Activated CD8-positive, alpha-beta memory T cell treated with anti-CD3 and anti-CD28 coated beads for 48 hours (primary cell): ENCODE results near the gene CA12.

Experiments
- DNase-seq, 3 experiments: peaks; one replicate each; pipeline ENCODE4 v3.0.0-alpha.2; 2020; ENCODE audit warnings: low read depth in 2 of 3, low spot score in 2 of 3

Gene CA12

DNA sequence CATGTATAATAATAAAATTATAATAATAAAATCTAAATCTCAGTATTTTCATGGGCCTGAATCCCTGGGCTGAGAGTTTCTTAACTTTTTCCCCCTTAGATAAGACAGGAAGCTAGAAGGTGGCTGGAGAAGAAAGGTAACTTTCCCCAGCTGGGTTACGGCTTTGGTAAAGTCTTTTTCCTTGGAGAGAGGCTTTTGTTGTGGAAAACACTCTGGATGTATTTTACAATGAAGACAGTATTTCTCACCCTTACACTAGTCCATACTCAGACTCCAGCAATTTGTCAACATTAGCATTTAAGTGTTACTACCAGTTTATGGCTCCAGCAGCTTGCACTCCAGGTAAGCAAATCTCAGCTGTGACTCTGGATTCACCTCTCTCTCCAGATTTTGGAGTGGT lies 69.4 kb downstream of the CA12 start:
- DNase-seq = no peak

DNA sequence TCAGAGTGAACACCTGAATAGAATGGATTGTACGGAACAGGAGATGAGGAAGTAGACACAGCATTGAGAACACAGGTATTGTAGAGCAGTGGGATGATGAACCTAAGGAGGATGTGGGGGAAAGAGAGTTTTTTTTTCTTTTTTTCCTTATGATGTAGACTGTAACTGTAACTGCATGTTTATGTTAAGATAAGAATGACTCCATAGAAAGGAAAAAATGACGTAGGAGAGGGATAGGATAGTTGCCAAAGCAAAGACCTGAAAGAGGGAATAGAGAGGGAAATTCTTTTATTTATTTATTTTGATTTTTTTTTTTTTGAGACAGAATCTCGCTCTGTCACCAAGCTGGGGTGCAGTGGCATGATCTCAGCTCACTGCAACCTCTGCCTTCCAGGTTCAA lies 71.0 kb downstream of the CA12 start:
- DNase-seq = no peak

DNA sequence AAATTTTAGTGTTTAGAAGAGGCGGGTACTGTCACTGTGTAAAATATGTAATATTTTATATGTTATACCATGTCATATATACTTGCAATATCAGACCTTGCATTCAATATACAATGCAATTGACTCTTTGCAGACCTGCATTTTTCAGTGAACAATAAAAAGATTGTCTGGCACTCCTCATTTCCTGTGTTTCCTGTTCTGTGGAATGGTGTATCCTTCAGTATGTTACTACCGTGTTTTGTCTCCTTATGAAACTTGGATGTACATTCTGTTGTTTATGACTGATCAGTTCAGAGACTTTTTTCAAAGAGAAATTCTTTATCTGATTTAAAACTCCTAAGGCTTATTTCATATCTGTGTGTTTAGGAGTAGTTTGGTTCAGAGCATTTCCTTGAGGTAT lies 72.7 kb downstream of the CA12 start:
- DNase-seq = no peak

DNA sequence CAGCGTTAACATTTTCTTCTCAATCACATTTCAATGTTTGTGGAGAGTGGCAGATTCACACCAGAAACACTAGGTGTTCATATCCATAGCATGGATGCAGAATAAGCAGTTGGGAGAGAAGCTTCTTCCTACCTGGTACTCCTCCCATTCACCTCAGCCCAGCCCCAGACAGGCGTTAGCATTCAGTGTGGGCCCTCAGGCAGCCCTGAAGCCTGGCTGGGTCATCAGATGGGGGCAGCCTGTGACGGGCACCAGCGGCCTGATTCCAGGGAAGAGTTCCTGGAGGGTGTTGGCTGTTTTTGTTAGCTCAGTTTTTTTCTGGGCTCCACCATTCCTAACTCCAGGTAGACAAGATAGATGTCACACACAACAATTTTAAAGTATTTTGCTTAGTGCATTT lies 73.2 kb downstream of the CA12 start:
- no peak for DNase-seq

DNA sequence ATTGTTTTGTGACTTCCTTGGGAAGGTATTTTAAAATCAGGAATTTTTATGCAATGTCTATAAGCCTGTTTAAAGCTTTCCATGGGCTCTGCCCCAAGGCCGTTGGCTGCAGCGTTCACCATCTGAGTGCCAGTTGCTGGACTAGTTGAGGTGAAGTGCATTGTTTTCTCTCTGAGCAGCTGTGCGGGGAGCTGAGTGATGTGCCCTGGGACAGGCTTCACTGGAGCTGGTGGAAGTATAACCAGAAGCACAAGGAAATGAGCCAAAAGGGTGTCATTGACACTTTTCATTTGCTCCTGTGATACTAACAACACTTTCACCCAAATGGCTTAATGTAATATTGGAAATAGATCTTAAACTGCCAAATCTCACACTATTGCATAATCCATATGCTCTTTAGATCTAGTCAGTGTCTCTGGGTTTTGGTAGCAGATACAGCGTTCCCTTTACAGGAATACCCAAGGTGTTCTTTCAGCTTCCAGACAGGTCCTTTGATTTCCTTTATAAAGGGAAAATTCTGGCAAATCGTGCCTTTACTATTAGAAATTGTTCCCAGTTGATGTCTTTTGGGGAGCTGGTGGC lies 75.1 kb downstream of the CA12 start:
- DNase-seq = no peak

DNA sequence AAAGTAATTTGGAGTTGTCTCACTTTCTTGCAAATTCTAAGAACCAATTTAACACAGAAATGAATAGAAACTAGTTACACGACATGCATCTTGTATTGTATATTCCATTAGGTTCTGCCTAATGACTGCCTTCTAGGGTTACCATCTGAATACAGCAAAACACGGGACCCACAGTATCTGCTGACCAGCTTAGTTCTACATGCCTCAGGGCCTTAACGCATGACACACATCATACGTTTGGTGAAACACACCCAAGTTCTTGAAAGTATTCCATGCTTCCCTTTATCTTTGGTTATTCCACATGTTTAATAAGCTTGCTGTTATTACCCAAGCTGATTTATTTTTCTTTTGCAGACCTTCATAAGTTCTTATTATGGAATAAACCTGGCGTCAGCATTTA lies 76.4 kb downstream of the CA12 start:
- DNase-seq = no peak

DNA sequence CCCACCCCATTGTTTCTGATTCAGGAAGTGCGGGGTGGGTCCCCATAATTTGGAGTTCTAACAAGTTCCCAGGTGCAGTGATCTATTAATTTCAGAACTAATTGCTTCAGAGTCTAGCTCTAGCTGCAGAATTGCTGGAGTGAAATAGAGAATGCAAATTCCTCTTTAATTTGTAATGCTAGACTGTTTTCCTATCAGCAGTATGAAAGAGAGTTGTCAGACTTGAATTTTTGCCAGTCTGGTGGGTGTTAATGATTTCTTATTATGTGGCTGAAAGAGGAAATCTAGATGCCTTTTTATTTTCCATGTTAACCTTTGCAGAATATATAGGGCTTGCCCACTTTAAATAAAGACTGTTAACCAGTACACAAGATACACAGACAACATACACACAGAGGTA lies 80.6 kb downstream of the CA12 start:
- no peak for DNase-seq

DNA sequence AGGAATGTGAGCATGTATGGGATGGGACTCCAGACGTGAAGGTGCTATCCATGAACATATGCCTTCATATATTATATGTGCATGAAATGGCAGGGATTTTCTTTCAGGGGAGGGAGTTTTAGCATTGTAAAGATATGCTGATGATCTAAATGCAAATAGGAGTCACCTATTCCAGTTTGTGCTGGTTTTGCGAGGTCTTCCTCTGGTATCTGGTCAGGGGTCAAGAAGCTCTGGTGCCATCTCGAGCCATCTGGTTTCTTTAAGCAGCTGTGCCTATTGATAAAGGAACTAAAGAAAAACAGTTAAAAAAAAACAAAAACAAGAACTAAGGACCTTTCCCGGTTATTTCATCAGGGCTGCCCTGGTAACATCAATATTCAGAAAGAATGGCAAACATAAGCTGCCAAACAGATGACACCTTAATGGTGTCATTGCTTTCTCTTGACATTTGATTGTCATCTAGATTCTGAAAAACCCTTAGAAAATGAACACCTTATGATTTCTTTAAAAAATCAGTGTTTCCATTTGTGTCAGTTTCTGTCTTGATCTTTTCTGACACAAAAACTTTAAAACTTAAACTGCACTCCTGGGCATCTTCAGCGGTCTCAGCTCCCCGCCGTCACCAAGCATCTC lies 81.6 kb downstream of the CA12 start:
- no peak for DNase-seq

DNA sequence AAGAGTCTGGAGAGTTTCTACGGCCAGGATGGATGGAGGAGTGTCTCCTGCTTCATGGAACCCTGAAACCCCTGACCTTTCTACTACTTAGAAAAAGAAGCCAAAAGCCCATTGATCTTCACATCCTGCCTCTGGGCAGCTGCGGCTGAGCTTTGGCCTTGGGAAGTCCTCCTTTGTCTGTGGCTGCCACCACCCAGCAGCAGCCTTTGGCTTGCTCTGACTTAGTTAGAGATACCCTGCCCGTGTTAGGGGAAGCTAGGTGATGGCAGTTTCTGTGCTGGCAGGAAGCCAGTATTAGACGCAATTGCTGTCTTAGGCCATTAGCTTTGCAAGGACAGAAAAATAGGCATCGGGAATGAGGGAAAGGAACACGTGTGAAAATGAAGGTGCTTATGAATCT lies 85.5 kb downstream of the CA12 start:
- no peak for DNase-seq

DNA sequence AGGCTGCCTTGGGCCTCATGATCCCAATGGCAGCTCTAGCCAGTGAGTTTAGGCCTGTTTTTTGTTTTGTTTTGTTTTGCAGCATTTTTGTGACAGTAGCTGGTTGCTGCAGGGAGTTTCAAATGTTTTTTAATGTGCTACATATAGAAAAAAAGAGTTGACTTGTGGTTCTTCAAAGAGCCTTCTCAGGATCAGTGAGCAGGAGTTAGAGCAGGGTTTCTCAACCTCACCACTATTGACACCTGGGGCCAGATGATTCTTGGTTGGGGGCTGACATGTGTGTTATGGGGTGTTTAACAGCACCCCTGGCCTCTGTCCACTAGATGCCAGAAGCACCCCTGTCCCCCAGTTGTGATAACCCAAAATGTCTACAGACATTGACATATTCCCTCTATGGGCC lies 86.3 kb downstream of the CA12 start:
- no peak for DNase-seq

DNA sequence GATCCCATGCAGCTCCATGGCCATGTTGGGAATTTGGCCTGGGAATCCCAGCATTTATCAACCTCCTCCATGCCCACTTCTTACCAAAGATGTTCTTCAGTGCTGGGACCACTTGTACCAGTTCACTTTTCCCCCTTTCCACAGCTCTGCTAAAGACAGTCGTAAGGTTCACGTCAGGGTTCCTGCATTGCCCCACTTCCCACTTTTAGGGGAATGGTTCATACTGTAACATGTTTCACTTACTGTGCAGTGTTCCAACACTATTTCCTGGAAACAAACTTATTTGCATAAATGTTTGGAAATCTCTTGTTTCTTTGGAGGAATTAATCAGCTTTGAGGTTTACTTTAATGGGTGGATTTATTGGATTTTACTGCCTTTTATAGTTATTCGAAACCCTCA lies 87.3 kb downstream of the CA12 start:
- DNase-seq = no peak

DNA sequence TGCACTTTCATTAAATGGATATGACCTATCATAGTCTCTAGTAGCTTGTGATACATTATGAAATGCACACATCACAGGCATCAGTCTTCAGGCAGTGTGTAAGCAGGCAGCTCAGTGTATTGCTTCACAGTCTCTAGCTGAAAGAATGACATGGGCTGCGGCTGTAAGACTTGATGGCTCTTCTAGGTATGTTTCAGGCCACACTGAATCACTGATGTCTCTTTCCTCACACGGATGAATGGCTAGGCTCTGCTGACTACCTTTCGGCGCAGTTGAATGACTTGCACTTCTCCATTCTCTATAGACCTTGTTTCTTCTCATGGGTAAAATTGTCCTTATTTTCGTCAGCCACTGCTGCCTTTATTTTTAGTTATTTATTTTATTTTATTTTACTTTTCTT lies 88.9 kb downstream of the CA12 start:
- DNase-seq = no peak

DNA sequence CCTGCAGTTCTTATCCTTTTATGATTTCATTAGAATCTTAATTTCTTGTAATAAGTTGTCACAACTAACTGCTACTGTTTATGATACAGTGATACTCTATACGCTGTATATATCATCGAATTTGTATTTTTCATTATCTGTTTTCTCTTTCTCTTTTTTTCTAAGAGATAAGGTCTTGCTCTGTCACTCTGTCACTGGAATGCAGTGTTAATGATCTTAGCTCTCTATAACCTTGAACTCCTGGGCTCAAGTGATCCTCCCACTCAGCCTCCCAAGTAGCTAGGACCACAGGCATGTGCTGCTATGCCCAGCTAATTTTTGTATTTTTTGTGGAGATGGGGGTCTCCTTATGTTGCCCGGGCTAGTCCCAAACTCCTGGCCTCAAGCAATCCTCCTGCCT lies 89.4 kb downstream of the CA12 start:
- DNase-seq = no peak

DNA sequence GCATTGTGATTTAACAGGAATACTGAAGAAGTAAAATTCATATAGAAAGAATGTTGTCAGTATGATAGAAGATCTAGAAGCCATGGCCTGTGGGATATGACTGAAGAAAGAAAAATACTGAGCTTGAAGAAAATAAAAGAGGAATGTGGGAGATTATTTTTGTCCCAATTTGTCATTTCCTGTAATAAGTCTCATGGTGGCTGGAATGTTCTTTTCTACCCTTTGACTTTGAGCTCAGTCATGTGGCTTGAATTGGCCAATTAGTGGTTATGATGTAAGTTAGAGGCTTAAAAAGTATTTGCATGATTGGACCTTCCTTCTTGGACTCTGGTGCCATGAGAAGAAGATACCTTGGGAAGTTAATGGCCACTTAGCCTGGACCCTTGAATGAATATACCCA lies 90.1 kb downstream of the CA12 start:
- no peak for DNase-seq

DNA sequence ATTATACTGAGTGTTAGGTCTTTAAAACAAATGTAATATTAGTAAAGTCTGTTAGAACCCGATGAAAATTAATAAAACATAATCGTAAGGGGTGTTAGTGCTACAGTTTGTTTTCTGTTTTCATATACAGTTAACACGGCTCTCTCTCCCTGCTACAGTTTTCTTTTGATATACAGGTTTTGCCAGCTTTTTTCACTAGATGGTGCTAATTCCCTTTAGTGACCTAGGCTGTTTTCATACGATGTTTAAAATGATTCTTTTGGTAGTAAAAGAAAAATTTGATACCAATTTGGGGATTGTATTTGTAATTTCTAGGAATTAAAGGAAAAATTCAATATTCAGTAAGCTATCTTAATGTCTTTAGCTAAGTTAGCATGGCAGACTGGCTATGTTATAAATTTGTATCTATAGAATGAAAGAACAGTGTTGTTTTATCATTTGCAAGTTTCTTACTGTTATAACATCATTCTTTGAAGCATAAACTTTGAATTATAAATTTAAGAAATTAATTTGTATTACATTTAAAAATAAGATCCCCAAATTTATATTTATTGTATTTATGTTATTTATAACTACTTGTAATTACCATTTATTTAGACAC lies 92.8 kb downstream of the CA12 start:
- no peak for DNase-seq

DNA sequence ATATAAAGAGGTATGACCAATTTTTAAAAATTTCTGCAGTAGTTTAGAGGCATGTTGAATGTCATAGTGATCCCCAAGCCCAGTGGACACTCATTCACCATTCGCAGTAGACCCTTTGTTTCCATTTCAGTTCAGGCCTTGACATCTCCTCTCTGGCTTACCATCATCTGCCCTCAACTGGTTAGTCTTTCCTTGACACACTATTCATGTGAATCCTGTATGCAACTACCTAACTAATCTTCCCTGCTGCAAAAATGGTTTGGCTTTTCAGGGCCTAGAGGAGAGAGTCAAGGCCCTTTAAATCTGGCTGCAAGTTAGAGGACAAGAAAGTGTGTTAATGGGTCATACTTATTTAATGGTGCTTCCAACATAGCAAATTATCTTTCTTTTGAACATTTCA lies 93.3 kb downstream of the CA12 start:
- DNase-seq = no peak

DNA sequence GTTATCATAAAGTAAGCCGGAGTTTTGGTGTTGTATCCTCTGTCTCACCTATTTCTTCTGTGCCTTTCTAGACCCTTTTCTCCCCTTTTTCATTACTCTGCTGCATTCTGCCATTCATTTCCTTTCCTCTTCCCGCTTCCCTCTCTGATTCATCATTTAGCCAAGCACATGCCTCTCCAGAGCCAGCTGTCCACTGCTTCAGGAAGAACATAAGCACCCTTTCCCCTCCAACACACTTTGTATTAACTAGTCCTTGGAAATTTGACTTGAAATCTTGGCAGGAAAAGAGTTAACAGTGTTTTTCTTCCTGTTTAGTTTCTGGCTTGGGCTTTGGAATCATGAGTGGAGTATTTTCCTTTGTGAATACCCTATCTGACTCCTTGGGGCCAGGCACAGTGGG lies 94.5 kb downstream of the CA12 start:
- DNase-seq = no peak

DNA sequence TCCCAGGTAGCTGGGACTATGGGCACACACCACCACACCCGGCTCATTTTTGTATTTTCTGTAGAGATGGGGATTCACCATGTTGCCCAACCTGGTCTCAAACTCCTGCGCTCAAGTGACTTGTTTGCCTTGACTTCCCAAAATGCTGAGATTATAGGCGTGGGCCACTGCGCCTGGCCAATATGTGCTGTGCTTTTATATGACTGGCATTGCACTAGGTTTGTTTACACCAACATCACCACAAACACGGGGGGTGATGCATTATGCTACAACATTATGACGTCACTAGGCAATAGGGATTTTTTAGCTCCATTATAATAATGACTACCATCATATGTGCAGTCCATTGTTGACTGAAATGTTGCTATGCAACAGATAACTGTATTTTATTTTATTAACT lies 97.3 kb downstream of the CA12 start:
- DNase-seq = no peak

DNA sequence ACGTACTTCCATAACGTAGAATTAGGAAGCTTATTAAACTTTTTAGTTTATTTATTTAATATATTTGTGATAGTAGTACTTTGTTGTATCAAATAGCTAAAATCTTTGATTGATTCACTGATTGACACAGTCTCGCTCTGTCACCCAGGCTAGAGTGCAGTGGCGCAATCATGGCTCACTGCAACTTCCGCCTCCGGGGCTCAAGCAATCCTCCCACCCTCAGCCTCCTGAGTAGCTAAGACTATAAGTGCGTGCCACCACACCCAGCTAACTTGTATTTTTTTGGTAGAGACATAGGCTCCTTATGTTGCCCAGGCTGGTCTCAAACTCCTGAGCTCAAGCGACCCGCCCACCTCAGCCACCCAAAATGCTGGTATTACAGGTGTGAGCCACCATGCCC lies 98.5 kb downstream of the CA12 start:
- no peak for DNase-seq

DNA sequence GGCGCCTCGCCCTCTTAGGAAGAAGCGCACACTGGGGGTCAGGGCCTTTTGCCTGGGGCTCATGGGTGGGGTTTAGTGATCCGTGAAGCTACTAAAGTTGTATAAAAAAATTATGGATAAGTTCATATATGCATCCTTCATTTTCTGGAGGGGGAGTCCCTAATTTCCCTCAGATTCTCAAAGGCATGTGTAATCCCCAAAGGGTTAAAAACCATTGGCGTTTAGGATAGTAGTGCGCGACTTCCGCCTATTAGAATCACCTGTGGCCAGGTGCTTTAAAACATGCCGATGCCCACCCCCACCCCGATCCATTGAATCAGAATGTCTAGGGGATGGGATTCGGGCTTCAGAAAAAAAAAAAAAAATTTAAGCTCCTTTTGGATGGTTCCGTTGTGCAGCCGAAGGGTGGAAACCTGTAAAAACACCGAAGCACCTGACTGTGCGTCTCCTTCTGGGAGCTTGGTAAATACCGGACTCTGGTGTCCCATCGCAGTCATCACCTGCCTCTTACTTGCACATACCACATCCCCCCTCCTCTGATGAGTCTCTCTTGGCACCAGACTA lies 103.7 kb downstream of the CA12 start:
- no peak for DNase-seq

DNA sequence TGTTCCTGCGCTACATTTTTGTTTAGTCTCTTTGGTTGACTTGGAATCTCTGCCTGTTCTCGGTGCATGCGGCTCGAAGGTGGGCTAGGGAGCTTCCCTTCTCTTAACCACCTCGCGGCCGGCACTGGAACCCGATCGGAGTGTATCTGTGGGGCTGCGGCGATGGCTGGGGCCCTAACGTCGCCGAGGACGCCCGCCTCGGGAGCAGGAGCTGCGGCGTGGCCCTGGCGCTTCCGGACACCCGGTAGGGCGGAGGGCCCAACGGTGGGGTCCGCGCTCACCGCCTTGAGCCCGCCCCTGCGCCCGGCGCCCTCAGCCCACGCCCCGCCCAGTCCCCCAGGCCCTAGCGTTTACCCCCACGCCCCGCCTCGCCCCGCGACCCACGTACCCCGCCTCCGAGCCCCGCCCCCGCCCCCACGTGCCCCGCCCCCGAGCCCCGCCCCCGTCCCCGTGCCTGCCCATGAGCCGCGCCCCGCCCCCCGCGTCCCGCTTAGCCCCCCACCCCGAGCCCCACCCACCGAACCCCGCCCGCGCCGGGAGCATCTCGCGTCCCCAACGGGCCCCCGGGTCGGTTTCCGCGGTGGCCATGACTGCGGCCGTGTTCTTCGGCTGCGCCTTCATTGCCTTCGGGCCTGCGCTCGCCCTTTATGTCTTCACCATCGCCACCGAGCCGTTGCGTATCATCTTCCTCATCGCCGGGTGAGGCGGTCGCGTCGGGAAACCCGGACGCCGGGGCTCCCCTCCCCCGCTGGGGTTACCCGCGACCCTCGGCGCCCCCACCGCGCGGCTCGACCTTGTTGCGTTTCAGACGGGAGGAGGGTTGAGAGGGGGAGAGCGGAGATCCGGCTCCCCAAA lies 104.4 kb downstream of the CA12 start, which contains the start of gene APH1B:
Gene APH1B (plus strand): TSS at position 568 of the 855 bp plus-strand sequence. CDS start 19 bp downstream, at position 587.
- peak; percentile 40 to 60 (median 40) for DNase-seq
